Lung (tissue), 12 donors: Measurements from ENCODE around the gene CAD. TPM values are rescaled to one million over a fixed set of nuclear protein-coding genes. Genes with fewer than 3 reads are reported as not detected.

Source experiments
- ATAC-seq: fragments of 200-7000 bp; cut with Tn5 transposase; one replicate; pipeline ENCODE4 v1.9.1; 2020; ENCODE audit warnings: moderate number of reproducible peaks; ENCODE audit not compliant: insufficient read depth, low FRiP score
- DNase-seq, 3 donors: peaks; one replicate each; pipeline ENCODE4 v3.0.0-alpha.2; 2013 to 2017
- H3K27ac ChIP-seq, 2 donors: one replicate each; pipeline ENCODE4 v1.5.1; 2013; ENCODE audit warnings: mild to moderate bottlenecking in 2 of 2, moderate library complexity in 2 of 2, control low read depth in 1 of 2, inconsistent platforms in 1 of 2, low read depth in 1 of 2, low read length in 1 of 2
- H3K27me3 ChIP-seq, 3 donors: one replicate each; pipeline ENCODE4 v1.5.1; 2013; ENCODE audit warnings: low read length in 2 of 3; ENCODE audit not compliant: control insufficient read depth in 3 of 3, insufficient read depth in 3 of 3
- H3K36me3 ChIP-seq, 4 donors: one replicate each; pipeline ENCODE4 v1.5.1; 2013; ENCODE audit warnings: low read length in 4 of 4, mild to moderate bottlenecking in 1 of 4, moderate library complexity in 1 of 4; ENCODE audit not compliant: control insufficient read depth in 4 of 4, insufficient read depth in 4 of 4
- H3K4me1 ChIP-seq, 5 donors: one replicate each; pipeline ENCODE4 v1.5.1; 2013; ENCODE audit warnings: low read length in 5 of 5, mild to moderate bottlenecking in 2 of 5, moderate library complexity in 1 of 5; ENCODE audit not compliant: control insufficient read depth in 5 of 5, insufficient read depth in 5 of 5
- H3K4me3 ChIP-seq: one replicate; pipeline ENCODE4 v1.5.1; 2013; ENCODE audit warnings: mild to moderate bottlenecking, control low read depth, moderate library complexity
- H3K9ac ChIP-seq, 2 donors: one replicate each; pipeline ENCODE4 v1.5.1; 2013; ENCODE audit warnings: low read length in 2 of 2, control low read depth in 1 of 2; ENCODE audit not compliant: insufficient read depth in 1 of 2
- H3K9me3 ChIP-seq, 4 donors: one replicate each; pipeline ENCODE4 v1.5.1; 2013; ENCODE audit warnings: low read length in 3 of 4, mild to moderate bottlenecking in 1 of 4, moderate library complexity in 1 of 4; ENCODE audit not compliant: control insufficient read depth in 4 of 4, insufficient read depth in 3 of 4
- CTCF ChIP-seq: IDR thresholded peaks from 2 replicates; pipeline ENCODE4 v1.5.1; 2012; ENCODE audit warnings: mild to moderate bottlenecking; ENCODE audit errors: control extremely low read depth, extremely low read depth
- WGBS, 2 donors: extraction: QIAGEN DNeasy Blood & Tissue Kit; methylation state at CpG; one replicate each; pipeline ENCODE4 v1.1.7; 2013; 5-methylcytosine and 5-hydroxymethylcytosine counted together
- polyA plus RNA-seq, 2 donors: library from polyadenylated mRNA; stranded (reverse); fragments of 200-250 nt; gene quantifications; one replicate each; pipeline ENCODE4 v1.2.1, GENCODE V29; 2013
- total RNA-seq, 2 donors: library from RNA; depleted of rRNA in 1 of 2; stranded (reverse); fragments of >200 nt in 1 of 2; gene quantifications; one replicate each; pipeline ENCODE4 v1.2.1, GENCODE V29; 2014 to 2021
- donor health status: control.
- donor health status: control.
- donor health status: Bipolar disorder and iron deficiency.
- donor health status: healthy.
- donor health status: DM: yes; HTN: yes; CAD: no.

Gene CAD
- total and polyA plus RNA-seq, 4 donors: 10.9 to 42.0 (median 18.9) TPM

DNA sequence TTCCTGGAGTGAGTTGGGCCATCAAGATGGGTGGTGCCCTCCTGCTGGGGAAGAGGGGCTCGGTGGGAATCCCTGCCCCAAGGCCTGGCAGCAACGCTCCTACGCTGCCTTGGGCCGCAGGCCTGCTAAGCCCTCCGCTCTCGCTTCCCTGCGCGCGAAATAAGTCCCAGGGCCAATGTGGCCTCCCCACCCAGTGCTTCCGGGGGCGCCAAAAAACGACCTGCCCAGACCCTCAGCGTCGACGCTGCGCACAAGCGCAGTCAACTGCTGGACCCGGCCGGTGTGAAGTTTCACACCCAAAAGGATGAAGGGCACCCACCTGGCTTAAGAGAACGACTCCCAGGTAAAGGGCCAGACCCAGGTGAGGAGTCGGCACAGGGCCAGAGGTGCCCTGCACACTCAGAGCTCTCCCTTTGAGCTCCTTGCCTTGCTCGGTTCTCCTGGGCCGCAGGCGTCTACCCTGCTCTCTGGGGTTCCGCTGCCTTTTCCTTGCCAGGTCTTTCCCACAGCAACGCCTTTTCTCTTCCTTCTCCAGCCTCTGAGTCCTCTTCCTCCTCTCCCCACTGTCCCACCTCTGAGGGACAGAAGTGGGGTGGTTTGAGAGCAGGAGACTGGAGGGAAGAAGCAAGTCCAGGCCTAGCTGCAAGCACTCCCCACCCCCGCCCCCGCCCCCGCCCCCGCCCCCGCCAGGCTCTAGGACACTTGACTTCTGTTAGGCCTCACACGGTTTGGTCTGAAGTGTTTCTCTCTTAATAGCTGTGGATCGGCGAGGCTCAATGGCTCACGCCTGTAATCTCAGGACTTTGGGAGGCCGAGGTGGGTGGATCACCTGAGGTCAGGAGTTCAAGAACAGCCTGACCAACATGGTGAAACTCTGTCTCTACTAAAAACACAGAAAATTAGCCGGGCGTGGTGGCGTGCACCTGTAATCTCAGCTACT lies 58.3 kb downstream of the CAD start, which contains the start of gene DNAJC5G:
DNAJC5G (plus strand) TSS at position 223 of the 940 bp plus-strand sequence. CDS start 1,296 bp downstream, outside the sequence.
- TF ChIP-seq CTCF: no peak
- no peak within 1 kb of the TSS for H3K9ac ChIP-seq
- WGBS, 2 donors: 80 to 88% methylated on average over 39 of the region's 39 CpGs
- no peak within 1 kb of the TSS for H3K27ac ChIP-seq
- peaks cover 0 to 18% (median 6%) of the 10 kb centered on the region in 3 donors for H3K27me3 ChIP-seq
- H3K9me3 ChIP-seq: no peaks in the 10 kb centered on the region
- no peak for DNase-seq
- no peak within 1 kb of the TSS for H3K4me3 ChIP-seq
- ATAC-seq: no peak
- peaks cover 0 to 6% (median 0%) of the 10 kb centered on the region in 5 donors for H3K4me1 ChIP-seq
- no peaks in the 10 kb centered on the region for H3K36me3 ChIP-seq

- TF ChIP-seq CTCF: no peak
These were observed 60.8 kb downstream of the CAD start for GRCh38 chr2:27278010-27278409.

DNA sequence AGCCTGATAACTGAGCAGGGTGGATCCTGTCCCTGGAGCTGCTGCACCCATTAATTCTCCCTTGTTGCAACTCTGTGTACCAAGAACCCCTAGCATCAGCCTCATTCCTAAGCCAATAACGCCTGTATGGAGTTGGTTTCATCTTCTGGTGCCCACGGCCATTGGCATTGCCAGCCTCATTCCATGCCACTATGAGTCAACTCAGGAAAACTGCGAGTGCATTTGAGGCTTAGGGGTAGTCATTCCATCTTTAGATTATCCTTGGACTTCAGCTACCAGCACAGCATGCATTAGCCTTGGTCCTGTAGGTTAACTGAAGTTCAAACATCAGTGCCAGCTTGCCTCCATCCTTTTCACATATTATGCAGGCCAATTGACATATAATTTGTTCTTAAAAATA lies 63.7 kb downstream of the CAD start:
- ATAC-seq (no peak), DNase-seq (no peak)
- H3K4me3 ChIP-seq: no peak overlapping the region
- H3K9me3 ChIP-seq: no peaks in the 10 kb centered on the region
- TF ChIP-seq CTCF: no peak
- 78 to 83% methylated on average over 3 of the region's 3 CpGs for WGBS, 2 donors
- H3K36me3 ChIP-seq: no peaks in the 10 kb centered on the region
- H3K27me3 ChIP-seq: peaks cover 0 to 14% (median 10%) of the 10 kb centered on the region in 3 donors
- peaks cover 0 to 9% (median 0%) of the 10 kb centered on the region in 5 donors for H3K4me1 ChIP-seq
- peak overlapping the region in 1 of 2 donors; percentile 86 for H3K27ac ChIP-seq
- no peak overlapping the region for H3K9ac ChIP-seq

More at GRCh38 chr2:27278010-27278409, 60.8 kb downstream of the CAD start:
- H3K9ac ChIP-seq: no peak overlapping the region
- DNase-seq (no peak), ATAC-seq (no peak)
- peaks cover 0 to 18% (median 6%) of the 10 kb centered on the region in 3 donors for H3K27me3 ChIP-seq
- no peaks in the 10 kb centered on the region for H3K36me3 ChIP-seq
- WGBS, 2 donors: 86 to 92% methylated on average over 1 of the region's 1 CpG
- H3K4me3 ChIP-seq: no peak overlapping the region
- H3K4me1 ChIP-seq: peaks cover 0 to 9% (median 0%) of the 10 kb centered on the region in 5 donors
- H3K9me3 ChIP-seq: no peaks in the 10 kb centered on the region
- no peak overlapping the region for H3K27ac ChIP-seq
